Measurements from ENCODE around the gene TRAF7.

Gene TRAF7

DNA sequence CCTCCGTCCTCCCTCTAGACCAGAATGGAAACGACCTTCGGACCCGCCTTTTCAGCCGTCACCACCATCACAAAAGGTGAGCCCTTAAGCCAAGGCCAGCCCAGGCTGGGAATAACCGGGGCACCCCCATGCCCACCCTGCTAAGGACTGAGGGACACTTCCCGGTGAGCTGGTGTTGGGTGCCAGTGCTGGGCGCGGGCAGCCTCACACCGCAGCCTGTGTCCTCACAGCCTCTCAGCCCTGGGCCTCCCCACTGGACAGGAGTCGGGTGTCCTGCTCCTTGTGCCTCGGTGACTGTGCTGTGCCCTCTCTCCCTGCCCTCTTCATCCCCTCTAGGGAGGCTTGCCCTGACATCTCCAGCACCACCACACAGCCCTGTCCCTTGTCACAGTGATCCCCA lies 10.3 kb downstream of the TRAF7 start:
- no peak for DNase-seq (ENCODE audit: low spot score)

DNA sequence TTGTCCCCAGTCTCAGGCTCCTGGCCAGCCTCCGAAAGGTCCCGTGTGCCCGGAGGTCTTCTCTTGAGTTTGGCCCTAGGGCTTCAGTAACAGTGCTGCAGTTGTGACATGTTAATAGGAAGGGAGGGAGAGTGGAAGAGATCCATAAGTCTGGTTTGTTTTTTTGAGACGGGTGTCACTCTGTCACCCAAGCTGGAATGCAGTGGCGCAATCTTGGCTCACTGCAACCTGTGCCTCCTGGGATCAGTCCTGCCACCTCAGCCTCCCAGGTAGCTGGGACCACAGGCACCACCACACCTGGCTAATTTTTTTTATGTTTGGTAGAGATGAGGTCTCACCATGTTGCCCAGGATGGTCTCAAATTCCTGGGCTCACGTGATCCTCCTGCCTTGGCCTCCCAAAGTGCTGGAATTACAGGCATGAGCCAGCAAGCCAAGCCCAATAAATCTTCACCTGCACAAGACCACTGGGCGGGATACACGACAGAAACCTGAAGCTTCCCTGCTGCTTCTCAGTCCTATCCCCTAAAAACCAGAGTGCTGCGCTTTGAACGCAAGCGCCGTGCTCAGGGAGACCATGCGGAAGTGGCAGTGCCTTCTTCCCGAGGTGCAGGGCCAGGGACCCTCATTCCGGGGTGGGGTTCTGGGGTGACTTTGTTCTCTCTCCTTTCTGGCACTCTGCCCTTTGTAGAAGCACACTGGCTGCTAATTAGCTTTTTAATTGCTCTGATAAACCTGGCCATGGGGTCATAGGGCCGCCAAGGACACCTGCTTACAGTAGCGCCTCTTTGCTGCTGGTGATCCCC lies 10.9 kb downstream of the TRAF7 start:
- DNase-seq (ENCODE audit: low spot score) = no peak

DNA sequence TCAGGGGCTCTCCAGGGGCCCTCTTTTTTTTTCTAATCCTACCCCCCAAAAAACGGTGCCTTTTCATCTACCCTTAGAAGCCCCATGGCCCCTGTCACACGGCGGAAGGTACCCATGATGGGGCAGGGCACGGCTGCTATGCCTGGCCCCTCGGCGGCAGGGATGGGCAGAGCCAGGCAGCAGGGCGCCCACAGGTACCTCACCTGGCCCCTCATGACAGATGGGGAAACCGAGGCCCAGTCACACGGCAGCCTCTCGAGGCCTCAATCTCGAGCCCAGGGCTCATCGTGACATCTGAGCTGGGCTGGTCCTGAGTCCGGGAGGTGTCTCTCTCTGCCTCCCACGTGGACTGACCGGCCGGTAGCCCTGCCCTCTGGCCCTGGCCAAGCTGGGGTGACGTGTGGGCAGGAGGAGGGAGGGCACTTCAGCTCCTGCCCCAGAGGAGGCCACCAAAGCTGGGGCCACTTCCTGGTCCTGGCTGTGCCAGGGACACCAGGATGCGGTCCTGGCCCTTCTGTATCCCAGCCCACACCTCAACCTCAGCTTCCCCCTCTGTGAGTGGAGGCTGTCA lies 11.6 kb downstream of the TRAF7 start:
- DNase-seq (ENCODE audit: low spot score) = no peak

DNA sequence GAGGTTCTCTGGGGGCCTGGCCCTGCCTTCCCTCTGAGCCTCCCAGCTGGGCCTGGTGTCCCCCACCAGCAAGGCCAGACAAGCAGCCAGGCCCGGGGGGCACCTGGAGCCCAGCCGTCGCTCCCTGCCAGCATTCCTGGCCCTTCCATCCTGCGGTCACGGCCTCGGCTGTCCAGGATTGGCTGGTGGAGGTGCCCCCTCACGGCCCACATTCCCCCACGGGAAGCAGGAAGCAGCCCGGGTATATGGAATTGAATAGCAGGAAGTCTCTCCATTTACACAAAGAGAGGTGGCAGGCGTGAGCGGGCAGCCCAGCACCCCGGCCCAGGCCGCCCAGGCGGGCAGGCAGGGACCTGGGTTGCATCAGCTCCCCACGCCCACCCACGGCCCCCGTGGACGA lies 14.5 kb downstream of the TRAF7 start:
- no peak for DNase-seq (ENCODE audit: low spot score)

DNA sequence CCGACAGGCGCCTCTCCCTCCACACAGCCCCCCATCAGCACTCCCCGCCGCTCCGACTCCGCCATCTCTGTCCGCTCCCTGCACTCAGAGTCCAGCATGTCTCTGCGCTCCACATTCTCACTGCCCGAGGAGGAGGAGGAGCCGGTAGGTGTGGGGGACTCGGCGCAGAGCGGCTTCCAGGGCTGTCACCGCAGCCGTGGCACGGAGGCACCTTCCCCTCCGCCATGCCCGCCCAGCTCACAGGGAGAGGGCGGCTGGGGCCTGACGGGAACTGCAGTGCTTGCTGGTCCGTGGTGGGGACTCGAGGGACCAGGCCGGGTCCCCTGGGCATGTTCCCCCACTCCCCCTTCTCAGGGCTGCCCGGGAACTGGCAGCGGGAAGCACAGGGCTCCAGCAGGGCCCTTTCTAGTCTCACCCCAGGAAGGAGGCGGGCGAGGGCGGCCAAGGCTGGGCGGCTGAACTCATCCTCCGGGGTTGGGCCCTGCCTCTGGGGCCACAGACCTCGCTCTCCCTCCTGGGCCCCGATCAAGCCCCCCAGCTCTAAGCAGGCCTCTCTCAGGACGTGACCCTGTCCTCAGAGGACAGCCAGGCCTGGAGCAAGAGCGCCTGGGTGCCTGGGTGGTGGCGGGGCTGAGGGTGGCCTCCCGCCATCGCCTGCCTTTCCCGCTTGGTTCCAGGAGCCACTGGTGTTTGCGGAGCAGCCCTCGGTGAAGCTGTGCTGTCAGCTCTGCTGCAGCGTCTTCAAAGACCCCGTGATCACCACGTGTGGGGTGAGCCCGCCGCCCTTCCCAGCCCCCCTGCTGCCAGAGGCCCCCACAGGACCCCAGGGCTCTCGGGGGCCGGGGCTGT lies 15.2 kb downstream of the TRAF7 start:
- DNase-seq (ENCODE audit: low spot score) = no peak

DNA sequence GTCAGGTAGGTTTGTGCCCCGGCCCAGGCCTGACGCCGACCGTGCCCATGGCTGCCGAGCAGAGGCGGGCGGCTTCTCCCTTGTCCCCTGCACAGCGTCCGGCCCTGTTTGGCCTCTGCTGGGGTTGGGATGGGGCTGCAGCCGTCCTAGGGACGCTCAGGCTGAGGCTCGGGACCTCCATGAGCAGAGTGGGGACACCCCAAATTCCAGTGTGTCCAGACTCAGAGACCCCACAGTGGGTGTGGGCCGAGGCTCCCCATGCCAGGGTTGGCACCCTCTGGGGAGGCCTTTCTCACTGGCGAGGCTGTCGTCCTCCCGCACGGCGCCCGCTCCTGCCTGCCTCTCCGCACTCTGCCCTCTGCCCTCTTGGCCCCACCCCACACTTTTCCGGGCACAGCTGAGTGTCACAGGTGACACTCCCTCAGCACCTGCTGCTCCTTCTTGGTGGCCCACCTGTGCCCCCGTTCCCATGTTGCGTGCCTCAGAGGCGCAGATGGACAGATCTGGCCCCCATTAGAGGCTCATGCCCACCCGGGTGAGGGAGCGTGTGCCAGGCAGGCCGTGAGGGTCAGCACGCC lies 16.1 kb downstream of the TRAF7 start:
- no peak for DNase-seq (ENCODE audit: low spot score)

DNA sequence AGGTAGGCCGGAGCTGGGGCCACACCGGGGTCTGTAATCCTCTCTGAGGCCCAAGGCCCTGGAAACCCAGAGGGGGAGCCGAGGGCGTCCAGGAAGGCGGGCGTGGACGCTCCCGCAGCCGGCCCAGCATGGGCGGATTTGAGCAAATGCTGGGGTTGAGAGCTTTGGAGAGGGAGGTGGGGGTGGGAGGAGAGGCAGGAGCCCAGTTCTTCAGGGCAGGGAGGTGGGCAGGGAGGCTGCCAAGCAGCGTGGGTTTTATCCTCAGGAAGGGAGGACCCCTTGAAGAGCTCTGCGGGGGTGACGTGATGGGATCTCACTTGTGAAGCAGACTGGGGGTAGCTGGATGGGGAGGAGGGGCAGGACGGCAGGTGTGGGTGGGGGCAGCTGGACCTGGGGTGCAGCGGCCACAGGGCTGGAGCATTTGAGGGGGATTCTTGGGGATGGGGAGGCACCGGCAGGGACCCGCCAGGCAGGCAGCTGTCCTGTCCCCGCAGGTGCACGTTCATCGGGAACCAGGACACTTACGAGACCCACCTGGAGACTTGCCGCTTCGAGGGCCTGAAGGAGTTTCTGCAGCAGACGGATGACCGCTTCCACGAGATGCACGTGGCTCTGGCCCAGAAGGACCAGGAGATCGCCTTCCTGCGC lies 17.2 kb downstream of the TRAF7 start:
- DNase-seq (ENCODE audit: low spot score) = no peak

DNA sequence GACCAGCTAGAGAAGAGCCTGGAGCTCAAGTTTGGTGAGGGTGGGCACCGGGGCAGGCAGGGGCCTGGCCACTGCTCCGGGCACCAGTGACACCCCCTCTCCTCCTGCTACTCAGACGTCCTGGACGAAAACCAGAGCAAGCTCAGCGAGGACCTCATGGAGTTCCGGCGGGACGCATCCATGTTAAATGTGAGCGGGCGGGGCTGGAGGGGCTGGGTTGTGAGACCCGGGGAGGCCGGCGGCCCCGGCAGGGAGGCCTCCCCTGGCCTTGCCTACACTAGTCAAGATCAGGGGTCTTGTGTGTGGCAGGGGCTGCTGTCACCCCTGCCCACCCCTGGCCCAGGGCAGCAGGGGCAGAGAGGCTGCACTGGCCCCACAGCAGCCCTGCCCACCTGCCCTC lies 17.8 kb downstream of the TRAF7 start:
- DNase-seq (ENCODE audit: low spot score) = no peak

DNA sequence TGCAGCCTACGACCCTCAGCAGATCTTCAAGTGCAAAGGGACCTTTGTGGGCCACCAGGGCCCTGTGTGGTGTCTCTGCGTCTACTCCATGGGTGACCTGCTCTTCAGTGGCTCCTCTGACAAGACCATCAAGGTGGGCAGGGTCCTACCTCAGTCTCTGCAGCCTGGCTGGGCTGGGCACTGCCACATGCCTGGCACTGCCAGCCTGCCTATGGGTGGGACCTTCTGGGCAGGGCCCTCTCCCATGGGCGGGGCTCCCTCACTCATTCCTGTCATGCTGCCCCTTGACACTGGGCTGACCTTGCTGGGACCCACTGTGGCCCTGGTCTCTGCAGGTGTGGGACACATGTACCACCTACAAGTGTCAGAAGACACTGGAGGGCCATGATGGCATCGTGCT lies 18.3 kb downstream of the TRAF7 start:
- no peak for DNase-seq (ENCODE audit: low spot score)

DNA sequence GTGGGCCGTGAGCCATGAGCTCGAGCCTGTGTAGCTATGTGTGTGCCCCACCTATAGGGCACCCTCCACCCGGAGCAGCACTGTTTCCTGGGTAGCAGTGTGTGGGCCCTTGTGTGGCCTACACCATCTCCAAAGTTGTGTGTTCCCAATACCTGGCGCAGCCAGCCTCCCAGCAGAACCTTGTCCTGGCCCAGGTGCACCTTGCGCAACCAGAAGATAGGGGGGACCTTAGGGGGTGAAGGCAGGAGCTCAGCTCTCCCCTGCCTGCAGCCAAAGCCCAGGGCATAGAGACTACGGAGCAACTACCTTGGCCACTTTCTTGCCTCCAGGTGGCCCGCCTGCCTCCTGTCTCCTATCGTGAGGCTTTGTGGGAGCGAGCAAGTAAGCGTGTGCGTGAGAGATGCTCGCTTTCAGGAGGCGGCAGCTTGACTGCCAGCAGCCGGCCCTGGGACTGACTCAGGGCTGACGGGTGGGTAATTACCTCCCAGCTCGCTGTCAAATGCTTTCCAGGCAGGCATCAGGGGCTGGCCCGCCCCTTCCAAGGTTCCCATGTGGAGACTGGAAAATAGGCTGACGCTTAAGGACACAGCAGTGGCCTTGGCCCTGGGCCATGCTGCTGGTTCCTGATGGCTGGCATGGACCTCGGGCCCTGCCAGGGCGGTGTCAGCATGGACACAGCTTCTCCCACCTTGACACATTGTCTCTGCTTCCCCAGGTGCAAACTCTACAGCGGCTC lies 19.0 kb downstream of the TRAF7 start:
- DNase-seq (ENCODE audit: low spot score) = no peak

DNA sequence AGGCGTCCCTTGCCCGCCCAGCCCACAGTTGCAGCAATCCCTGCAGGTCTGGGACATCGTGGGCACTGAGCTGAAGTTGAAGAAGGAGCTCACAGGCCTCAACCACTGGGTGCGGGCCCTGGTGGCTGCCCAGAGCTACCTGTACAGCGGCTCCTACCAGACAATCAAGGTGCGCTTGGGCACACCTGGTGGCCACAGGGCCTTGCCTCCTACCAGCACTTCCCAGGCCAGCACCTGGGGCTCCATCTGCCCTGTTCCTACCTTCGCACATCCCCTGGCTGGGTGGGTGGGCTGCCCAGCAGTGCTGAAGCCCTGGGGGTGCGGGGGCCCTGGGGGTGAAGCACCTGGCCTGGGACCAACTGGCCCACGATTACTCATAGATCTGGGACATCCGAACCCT lies 19.9 kb downstream of the TRAF7 start:
- no peak for DNase-seq (ENCODE audit: low spot score)

DNA sequence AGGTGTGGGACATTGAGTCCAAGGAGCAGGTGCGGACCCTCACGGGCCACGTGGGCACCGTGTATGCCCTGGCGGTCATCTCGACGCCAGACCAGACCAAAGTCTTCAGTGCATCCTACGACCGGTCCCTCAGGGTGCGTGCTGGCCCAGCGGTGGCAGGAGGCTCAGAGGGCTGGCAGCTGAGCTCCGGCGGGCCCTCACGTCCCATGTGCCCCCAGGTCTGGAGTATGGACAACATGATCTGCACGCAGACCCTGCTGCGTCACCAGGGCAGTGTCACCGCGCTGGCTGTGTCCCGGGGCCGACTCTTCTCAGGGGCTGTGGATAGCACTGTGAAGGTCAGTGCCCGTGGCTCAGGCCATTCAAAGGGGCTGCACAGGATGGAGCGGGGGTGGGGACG lies 20.5 kb downstream of the TRAF7 start:
- no peak for DNase-seq (ENCODE audit: low spot score)

DNA sequence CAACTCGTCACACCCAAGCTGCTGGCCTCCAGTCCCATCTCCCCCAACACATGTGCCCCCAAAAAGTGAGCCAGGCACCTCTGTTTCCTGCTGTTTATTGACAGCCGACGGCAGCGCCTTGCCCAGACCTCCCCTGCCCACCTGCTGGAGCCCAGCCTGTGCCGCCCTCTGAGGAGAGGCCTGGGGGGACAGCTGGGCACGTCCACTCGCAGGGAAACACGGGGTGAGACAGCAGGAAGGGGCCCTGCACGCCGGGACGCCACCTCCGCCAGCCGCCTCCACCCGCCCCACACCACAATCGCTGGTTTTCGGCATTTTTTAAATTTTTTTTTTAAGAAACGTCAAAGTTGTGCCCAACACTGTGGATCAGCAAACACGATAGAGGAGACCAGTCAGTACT lies 21.5 kb downstream of the TRAF7 start:
- DNase-seq (ENCODE audit: low spot score) = no peak

DNA sequence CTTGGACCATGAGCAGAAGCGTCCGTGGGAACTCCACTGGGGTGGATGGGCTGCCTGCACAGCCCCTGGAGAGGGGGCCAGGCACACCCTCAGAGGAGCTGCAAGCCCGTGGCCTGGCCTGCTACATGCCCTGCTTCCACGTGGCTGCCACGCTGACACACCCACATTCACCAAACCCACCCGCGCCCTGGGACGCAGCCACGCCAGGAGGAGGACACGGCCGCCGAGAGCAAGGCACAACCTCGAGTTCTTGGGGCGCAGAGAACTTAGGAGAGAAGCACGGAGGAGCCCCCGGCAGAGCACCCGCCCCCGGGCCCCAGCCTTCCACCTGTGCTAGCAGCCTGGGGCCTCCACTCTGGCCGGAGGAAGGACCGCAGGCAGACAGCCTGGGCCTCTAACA lies 22.0 kb downstream of the TRAF7 start:
- no peak for DNase-seq (ENCODE audit: low spot score)

DNA sequence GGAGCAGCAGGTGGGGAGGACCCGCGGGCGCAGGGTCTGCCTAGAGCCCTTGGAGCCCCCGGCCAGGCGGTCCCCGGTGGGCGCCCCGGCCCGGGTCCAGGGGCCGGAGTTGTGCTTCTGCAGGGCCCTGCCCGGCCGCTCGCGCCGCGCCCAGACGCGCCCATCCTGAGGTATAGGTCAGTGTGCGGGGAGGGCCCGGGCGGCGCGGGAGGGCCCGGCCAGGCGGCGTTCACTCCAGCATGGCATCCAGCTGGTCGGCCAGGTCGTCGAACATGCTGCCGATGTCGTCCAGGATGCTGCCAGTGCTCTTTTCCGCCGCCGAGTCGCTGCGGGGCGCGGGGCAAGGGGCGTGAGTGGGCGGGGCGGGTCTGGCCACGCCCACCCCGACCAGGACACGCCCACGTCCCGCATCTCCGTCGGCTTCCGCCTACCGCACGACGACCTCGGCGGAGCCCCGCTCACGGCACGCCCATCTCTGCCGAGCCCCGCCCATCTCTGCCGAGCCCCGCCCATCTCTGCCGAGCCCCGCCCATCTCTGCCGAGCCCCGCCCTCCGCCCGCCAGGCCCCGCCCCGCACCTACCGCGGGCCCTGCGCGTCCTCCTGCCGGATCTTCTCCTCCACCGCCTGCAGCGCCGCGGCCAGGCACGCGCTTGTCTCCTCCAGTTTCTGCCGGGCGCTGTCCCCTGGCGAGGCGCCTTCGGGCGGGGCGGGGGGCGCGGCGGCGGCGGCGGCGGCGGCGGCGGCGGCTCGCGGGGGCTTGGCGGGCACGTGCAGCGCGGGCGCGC lies 22.9 kb downstream of the TRAF7 start:
- no peak for DNase-seq (ENCODE audit: low spot score)

DNA sequence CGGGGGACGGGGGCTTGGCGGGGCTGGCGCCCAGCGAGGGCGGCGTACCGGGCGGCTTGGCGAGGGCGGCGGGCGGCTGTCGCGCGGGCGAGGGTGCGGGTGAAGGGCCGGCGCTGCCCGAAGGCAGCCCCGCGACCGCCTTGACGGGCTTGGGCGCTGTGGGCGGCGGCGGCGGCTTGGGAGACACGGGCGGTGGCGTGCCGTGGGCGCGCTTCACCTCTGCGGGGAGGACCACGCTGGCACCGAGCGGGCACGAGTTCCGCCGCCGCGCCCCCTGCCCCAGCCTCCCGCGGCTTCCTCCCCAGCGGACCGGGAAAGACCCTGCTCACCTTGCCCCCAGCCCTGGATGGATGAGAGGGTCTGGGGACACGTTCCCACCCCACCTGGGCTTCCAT lies 23.5 kb downstream of the TRAF7 start:
- DNase-seq (ENCODE audit: low spot score) = no peak

DNA sequence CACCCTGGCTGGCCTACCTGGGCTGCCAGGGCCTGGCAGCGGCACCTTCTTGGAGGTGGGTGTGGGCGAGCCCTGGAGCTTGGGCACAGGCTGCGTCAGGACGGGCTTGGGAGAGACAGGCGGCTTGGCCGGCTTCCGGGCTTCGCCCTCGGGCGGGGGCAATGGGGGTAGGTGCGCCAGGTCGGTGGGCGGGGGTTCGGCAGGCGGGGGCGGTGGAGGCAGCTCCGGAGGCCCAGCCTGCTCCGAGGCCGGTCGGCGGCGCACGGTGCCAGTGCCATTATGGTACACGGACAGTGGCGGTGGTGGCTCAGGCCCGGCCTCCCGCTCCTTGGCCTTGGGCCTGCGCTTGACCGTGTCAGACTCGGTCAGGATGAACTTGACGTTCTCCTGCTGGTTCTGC lies 24.0 kb downstream of the TRAF7 start:
- DNase-seq (ENCODE audit: low spot score) = no peak

DNA sequence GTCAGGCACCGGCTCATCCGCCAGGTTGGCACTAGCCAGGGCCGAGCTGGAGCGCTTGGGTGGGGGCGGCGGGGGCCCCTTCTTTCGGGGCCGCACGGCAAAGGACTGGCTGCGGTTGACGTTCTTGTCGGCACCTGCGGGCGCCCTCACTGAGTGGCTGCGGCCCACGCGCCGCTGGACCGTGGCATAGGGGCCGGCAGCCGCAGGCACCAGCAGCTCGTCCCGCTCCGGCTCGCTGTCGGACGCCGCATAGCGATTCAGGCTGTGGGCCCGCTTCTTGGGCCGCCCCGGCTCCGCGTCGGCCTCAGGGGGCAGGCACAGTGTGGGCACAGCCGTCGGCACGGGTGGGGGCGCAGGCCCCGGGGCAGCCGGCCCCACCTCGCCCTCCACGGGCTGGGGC lies 24.9 kb downstream of the TRAF7 start:
- DNase-seq (ENCODE audit: low spot score) = no peak

DNA sequence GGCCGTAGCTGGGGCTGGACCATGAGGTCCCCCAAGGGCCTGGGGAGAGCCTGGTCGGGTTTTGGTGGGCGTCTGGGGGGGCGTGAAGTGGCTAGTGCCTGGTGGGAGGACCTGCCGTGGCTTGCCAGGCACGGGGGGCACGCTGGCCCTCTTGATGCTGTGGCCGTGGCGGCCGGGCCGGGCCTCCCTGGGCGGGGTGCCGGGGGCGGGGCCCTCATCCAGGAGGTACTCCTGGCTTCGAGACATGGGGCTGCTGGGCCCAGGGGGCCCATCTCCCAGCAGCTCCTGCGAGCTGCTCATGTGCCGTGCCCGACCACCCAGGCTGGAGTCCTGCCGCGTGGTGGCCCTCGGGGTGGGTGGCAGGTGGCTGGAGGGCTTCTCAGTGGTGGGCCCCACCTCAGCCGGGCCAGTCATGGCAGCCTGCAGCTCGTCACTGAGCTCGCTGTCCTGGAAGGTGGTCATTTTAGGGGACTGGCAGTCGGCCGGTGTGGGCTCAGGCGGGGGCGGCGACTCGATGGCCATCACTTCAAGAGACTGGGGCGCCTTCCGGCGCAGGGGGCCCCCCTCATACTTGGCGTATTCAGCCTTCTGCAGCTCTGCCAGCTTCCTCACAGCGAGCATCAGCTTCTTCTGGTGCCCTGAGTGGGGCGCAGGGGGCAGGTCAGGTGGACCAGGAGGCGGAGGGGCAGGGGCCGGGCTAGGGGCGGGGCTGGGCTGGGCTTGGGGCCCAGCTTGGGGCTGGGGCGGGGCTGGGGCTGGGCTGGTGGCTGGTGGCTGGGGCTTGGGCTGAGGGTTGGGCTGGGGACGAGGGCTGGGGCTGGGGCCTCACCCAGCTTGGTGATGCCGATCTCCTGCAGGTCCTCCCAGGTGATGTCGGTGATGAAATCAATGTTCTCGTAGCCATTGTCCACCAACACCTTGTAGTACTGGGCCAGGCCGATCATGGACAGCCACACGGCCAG lies 25.7 kb downstream of the TRAF7 start:
- no peak for DNase-seq (ENCODE audit: low spot score)

DNA sequence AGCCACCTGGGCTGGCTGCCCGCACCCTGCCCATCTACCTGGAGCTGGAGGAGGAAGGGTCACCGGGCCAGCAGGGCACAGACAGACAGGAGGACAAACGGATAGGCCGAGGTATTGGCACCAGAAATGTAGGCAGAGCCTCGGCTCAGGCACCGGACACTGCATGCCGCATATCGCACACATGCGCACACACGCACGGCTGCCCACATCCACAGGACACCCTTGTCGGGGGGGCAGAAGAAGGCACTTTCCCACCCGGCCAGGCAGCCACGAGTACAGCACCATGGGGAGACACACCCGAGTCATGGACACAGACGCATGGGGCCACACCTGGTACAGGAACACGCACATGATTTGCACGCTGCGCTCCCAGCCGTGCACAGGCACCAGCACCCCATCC lies 26.4 kb downstream of the TRAF7 start:
- no peak for DNase-seq (ENCODE audit: low spot score)

Data from CD4-positive, alpha-beta T cell treated with Interleukin-6 at 100 ng/mL for 8 hours (primary cell).